ENCODE results near the gene ZNF70. TPM values are rescaled to one million over a fixed set of nuclear protein-coding genes. Genes with fewer than 3 reads are reported as not detected.

Gene ZNF70
- total and polyA plus RNA-seq, 2 of the 13 experiments (the other 11 are each of a cell fraction or from before 2014, with no cell fraction given): 0.62 to 3.6 TPM

- TF ChIP-seq ZNF142 (CRISPR knock-in tag; IDR thresholded peaks at IDR 0.05) (peak; percentile 83), AKNA (CRISPR knock-in tag; IDR thresholded peaks at IDR 0.05; ENCODE audit: borderline replicate concordance) (no peak), STAT6 (CRISPR knock-in tag; IDR thresholded peaks at IDR 0.05; ENCODE audit: borderline replicate concordance) (no peak), ESRRA (CRISPR knock-in tag; IDR thresholded peaks at IDR 0.05; ENCODE audit: low read depth) (peak; percentile 29), CENPT (CRISPR knock-in tag; IDR thresholded peaks at IDR 0.05; ENCODE audit: low read depth) (0 out of 2 replicates have a peak, but pooled peaks have one; percentile 30), ZFX (CRISPR knock-in tag; IDR thresholded peaks at IDR 0.05; ENCODE audit: low read depth) (peak; percentile 94), FOXC1 (CRISPR knock-in tag; IDR thresholded peaks at IDR 0.05; ENCODE audit: borderline replicate concordance) (peak; percentile 86; the same call in 1 of the 2 replicates), TMF1 (CRISPR knock-in tag; IDR thresholded peaks at IDR 0.05; ENCODE audit: low read depth) (peak; percentile 44; the same call in 1 of the 2 replicates), RNF2 (conservative IDR thresholded peaks at IDR 0.05; ENCODE audit: low read depth) (no peak), FLYWCH1 (CRISPR knock-in tag; IDR thresholded peaks at IDR 0.05) (no peak), ZNF230 (CRISPR knock-in tag; IDR thresholded peaks at IDR 0.05) (peak; percentile 64; the same call in 1 of the 2 replicates), ZFP90 (CRISPR knock-in tag; IDR thresholded peaks at IDR 0.05; ENCODE audit: borderline replicate concordance) (no peak), CBX1 (IDR thresholded peaks at IDR 0.05; ENCODE audit: low read depth) (no peak)
These were observed 17.0 kb upstream of the ZNF70 start, which contains the start of gene CHCHD10 (continued) for GRCh38 chr22:23767673-23768548.
